ENCODE results near the gene GPHN. TPM values are rescaled to one million over a fixed set of nuclear protein-coding genes. Genes with fewer than 3 reads are reported as not detected.

The GPHN gene
- total RNA-seq, 1 donor, result 7.8 TPM

- Histone ChIP-seq H3K4me1 (ENCODE audit: insufficient read depth, low read length) (no peaks in the 10 kb centered on the region), H3K4me3 (ENCODE audit: low read length) (no peak overlapping the region), H3K9me3 (ENCODE audit: low read depth, low read length) (peaks cover 10% of the 10 kb centered on the region), H3K27me3 (ENCODE audit: insufficient read depth, low read length) (no peaks in the 10 kb centered on the region)
Measured at GRCh38 chr14:66603945-66604344, 96.0 kb downstream of the GPHN start.

DNA sequence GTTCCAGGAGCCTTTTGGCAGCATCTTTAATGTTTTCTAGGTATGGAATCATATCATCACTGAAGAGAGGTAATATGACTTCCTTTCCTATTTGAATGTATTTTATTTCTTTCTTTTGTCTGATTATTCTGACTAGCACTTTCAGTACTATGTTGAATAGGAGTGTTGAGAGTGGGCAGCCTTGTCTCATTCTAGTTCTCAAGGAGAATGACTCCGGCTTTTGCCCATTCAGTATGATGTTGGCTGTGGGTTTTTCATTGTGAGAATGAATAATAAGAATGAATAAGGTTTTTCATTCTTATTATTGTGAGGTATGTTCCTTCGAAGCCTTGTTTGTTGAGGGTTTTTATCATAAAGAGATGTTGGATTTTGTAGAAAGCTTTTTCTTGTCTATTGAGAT lies 98.9 kb downstream of the GPHN start:
- Histone ChIP-seq H3K4me1 (ENCODE audit: insufficient read depth, low read length) (no peaks in the 10 kb centered on the region), H3K27me3 (ENCODE audit: insufficient read depth, low read length) (no peaks in the 10 kb centered on the region), H3K4me3 (ENCODE audit: low read length) (no peak overlapping the region), H3K9me3 (ENCODE audit: low read depth, low read length) (peaks cover 21% of the 10 kb centered on the region)

DNA sequence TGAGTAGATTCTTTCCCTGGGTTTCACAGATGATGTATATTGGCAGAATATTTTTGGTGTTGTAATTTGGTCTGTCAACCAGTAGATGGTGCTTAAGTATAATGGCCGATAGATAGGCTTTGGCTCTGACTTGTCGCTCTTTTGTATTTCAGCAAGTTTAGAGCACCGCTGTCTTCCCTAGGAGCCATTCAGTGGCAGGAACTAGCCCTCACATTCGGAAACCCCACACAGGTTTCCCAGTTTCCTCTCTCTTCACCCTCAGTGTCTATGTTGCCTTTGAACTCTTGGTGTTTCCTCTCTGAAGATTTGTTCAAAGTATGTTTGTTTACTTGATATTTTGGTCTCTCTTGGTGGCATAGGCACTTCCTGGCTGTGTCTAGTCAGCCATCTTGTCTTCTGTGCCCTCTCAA lies 102.2 kb downstream of the GPHN start:
- Histone ChIP-seq H3K9me3 (ENCODE audit: low read depth, low read length) (peaks cover 21% of the 10 kb centered on the region), H3K27me3 (ENCODE audit: insufficient read depth, low read length) (no peaks in the 10 kb centered on the region), H3K4me1 (ENCODE audit: insufficient read depth, low read length) (no peaks in the 10 kb centered on the region), H3K4me3 (ENCODE audit: low read length) (no peak overlapping the region)

DNA sequence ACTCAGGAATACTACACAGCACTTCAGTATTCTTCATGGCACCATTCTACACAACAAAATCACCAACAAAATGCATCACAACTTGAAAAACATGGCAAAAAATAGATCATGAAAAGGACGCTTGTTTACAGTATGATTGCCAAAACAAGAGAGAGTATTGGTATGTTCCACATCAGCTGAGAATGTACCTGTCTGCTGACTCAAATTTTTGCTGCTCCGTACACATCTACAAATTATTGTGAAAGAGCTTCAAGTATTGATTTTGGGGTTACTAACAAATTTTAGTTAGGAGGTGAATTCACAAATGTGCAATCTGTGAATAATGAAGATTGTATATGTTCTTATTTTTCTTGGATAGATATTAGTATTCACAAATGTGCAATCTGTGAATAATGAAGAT lies 105.4 kb downstream of the GPHN start:
- Histone ChIP-seq H3K27me3 (ENCODE audit: insufficient read depth, low read length) (no peaks in the 10 kb centered on the region), H3K4me3 (ENCODE audit: low read length) (no peak overlapping the region), H3K9me3 (ENCODE audit: low read depth, low read length) (peaks cover 27% of the 10 kb centered on the region), H3K4me1 (ENCODE audit: insufficient read depth, low read length) (no peaks in the 10 kb centered on the region)

DNA sequence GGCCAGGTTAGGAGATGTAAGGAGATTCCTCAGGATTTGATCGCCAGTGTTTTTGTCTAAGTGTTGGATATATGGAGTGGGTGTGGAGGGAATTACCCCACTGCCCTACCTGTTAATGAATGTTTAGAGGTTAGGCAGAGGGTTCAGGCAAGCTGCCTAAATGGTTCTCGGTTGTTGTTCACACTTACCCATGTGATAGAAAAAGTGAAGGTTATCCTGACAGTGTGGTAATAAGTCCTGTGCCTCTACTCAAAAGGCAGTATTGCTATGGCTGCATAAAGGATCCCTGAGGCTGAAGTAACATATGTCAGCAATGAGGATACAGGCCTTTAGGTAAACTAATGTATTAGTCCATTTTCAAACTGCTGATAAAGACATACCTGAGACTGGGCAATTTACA lies 112.0 kb downstream of the GPHN start:
- no peaks in the 10 kb centered on the region for H3K4me1 ChIP-seq (ENCODE audit: insufficient read depth, low read length)
- H3K4me3 ChIP-seq (ENCODE audit: low read length), result no peak overlapping the region
- H3K9me3 ChIP-seq (ENCODE audit: low read depth, low read length), result peaks cover 16% of the 10 kb centered on the region
- no peaks in the 10 kb centered on the region for H3K27me3 ChIP-seq (ENCODE audit: insufficient read depth, low read length)

GRCh38 chr14:66623838-66624237 lies 115.9 kb downstream of the GPHN start:
- no peaks in the 10 kb centered on the region for H3K4me1 ChIP-seq (ENCODE audit: insufficient read depth, low read length)
- no peak overlapping the region for H3K4me3 ChIP-seq (ENCODE audit: low read length)
- no peaks in the 10 kb centered on the region for H3K27me3 ChIP-seq (ENCODE audit: insufficient read depth, low read length)
- peaks cover under 1% of the 10 kb centered on the region for H3K9me3 ChIP-seq (ENCODE audit: low read depth, low read length)

DNA sequence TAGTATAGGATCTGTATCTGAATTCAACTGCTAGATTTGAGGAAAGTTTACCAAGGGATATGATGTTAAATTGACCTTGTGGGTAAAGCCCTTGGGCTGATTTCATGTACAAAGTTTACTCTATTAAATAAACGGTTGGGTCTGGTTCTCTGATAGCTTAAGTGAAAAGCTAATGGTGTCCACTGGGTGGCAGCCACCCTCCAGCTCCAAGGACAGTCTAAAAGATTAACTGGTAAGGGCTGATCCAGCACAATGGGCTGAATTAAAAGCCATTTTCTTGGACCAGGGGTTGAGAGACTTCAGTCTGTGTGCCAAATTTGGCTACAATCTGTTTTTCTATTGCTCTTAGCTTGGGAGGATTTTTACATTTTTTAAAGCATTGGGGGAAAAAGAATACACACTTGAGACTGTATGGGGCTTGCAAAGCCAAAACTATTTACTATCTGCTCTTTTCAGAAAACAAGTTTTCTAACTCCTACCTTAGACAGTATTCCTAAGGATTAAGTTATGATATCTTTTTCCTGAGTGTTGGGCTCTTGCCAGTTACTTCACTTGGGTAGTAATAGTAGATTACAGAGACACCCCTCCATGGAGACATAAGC lies 116.5 kb downstream of the GPHN start:
- no peaks in the 10 kb centered on the region for H3K9me3 ChIP-seq (ENCODE audit: low read depth, low read length)
- no peaks in the 10 kb centered on the region for H3K4me1 ChIP-seq (ENCODE audit: insufficient read depth, low read length)
- no peaks in the 10 kb centered on the region for H3K27me3 ChIP-seq (ENCODE audit: insufficient read depth, low read length)
- no peak overlapping the region for H3K4me3 ChIP-seq (ENCODE audit: low read length)

DNA sequence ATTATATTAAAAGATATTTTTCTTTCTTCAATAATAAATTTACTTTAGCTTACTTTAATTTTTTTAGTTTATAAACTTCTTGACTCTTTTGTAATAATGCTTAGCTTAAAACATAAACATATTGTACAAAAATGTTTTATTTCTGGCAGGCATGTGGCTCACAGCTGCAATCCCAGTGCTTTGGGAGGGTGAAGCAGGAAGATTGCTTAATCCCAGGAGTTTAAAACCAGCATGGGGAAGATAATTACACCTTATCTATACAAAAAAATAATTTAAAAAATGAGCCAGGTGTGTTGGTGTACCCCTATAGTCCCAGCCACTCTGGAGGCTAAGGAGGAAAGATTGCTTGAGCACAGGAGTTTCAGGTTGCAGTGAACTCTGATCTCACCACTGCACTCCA lies 120.7 kb downstream of the GPHN start:
- Histone ChIP-seq H3K9me3 (ENCODE audit: low read depth, low read length) (no peaks in the 10 kb centered on the region), H3K4me1 (ENCODE audit: insufficient read depth, low read length) (no peaks in the 10 kb centered on the region), H3K27me3 (ENCODE audit: insufficient read depth, low read length) (no peaks in the 10 kb centered on the region), H3K4me3 (ENCODE audit: low read length) (no peak overlapping the region)

DNA sequence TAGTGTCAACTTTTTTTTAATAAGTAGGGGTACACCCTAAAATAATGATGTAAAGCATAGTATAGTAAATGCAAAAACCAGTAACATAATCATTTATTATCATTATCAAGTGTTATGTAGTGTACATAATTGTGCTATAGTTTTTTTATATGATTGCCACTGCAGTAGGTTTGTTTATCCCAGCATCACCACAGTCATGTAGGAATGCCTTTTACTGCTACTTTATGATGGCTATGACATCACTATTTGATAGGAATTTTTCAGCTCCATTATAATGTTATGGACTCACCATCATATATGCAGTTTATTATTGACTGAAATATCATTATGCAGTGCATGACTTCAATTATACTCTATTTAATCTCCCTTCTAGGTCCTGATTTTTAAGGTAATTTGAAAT lies 121.6 kb downstream of the GPHN start:
- no peaks in the 10 kb centered on the region for H3K9me3 ChIP-seq (ENCODE audit: low read depth, low read length)
- H3K4me3 ChIP-seq (ENCODE audit: low read length), result no peak overlapping the region

GRCh38 chr14:66634876-66635275 lies 126.9 kb downstream of the GPHN start:
- Histone ChIP-seq H3K4me3 (ENCODE audit: low read length) (no peak overlapping the region), H3K4me1 (ENCODE audit: insufficient read depth, low read length) (no peaks in the 10 kb centered on the region), H3K9me3 (ENCODE audit: low read depth, low read length) (no peaks in the 10 kb centered on the region)

More for the DNA sequence above, 121.6 kb downstream of the GPHN start:
- Histone ChIP-seq H3K27me3 (ENCODE audit: insufficient read depth, low read length) (no peaks in the 10 kb centered on the region), H3K4me1 (ENCODE audit: insufficient read depth, low read length) (no peaks in the 10 kb centered on the region)

GRCh38 chr14:66635435-66635834 lies 127.5 kb downstream of the GPHN start:
- Histone ChIP-seq H3K27me3 (ENCODE audit: insufficient read depth, low read length) (no peaks in the 10 kb centered on the region), H3K4me1 (ENCODE audit: insufficient read depth, low read length) (no peaks in the 10 kb centered on the region), H3K9me3 (ENCODE audit: low read depth, low read length) (no peaks in the 10 kb centered on the region), H3K4me3 (ENCODE audit: low read length) (no peak overlapping the region)

More at GRCh38 chr14:66634876-66635275, 126.9 kb downstream of the GPHN start:
- no peaks in the 10 kb centered on the region for H3K27me3 ChIP-seq (ENCODE audit: insufficient read depth, low read length)

GRCh38 chr14:66636240-66636639 lies 128.3 kb downstream of the GPHN start:
- H3K4me1 ChIP-seq (ENCODE audit: insufficient read depth, low read length), result no peaks in the 10 kb centered on the region
- no peaks in the 10 kb centered on the region for H3K27me3 ChIP-seq (ENCODE audit: insufficient read depth, low read length)
- no peaks in the 10 kb centered on the region for H3K9me3 ChIP-seq (ENCODE audit: low read depth, low read length)
- no peak overlapping the region for H3K4me3 ChIP-seq (ENCODE audit: low read length)

DNA sequence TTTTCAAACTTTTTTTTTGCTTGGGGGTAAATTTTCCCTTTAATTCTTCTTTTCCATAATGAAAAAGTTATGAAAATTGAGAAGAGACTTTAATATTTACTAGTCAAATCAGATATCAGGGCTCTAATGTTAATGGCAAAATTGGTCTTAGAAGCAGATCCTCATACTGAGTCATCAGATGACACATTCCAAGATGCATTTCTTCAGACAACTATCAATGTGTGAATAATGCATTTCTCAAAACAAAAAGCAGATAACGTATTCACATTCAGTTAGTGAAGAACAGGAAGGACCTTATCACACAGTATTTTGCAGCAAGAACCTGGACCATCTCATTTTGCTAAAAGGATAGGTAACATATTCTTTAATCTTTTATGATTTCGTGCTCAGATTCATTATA lies 130.7 kb downstream of the GPHN start:
- H3K4me1 ChIP-seq (ENCODE audit: insufficient read depth, low read length), result no peaks in the 10 kb centered on the region
- no peak overlapping the region for H3K4me3 ChIP-seq (ENCODE audit: low read length)
- no peaks in the 10 kb centered on the region for H3K27me3 ChIP-seq (ENCODE audit: insufficient read depth, low read length)
- no peaks in the 10 kb centered on the region for H3K9me3 ChIP-seq (ENCODE audit: low read depth, low read length)

- Histone ChIP-seq H3K4me1 (ENCODE audit: insufficient read depth, low read length) (no peaks in the 10 kb centered on the region), H3K4me3 (ENCODE audit: low read length) (no peak overlapping the region), H3K9me3 (ENCODE audit: low read depth, low read length) (no peaks in the 10 kb centered on the region), H3K27me3 (ENCODE audit: insufficient read depth, low read length) (no peaks in the 10 kb centered on the region)
Measured at GRCh38 chr14:66641861-66642635, 134.1 kb downstream of the GPHN start.

DNA sequence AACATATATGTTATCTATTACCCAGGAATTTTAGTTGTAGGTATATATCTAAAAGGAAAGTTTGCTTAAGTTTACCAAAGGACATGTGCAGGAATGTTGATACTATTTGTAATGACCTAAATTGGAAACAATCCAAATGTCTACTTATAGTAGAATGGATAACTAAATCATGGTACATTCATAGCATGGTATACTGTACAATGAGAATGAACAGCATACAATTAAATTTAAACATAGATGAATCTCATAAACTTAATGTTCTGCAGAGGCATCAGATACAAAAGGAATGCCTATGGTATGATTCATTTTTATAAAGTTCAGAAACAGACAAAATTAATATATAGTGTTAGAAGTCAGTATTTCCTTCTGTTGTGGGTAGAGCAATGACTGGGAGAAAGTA lies 135.4 kb downstream of the GPHN start:
- Histone ChIP-seq H3K4me1 (ENCODE audit: insufficient read depth, low read length) (no peaks in the 10 kb centered on the region), H3K4me3 (ENCODE audit: low read length) (no peak overlapping the region), H3K27me3 (ENCODE audit: insufficient read depth, low read length) (no peaks in the 10 kb centered on the region), H3K9me3 (ENCODE audit: low read depth, low read length) (no peaks in the 10 kb centered on the region)

DNA sequence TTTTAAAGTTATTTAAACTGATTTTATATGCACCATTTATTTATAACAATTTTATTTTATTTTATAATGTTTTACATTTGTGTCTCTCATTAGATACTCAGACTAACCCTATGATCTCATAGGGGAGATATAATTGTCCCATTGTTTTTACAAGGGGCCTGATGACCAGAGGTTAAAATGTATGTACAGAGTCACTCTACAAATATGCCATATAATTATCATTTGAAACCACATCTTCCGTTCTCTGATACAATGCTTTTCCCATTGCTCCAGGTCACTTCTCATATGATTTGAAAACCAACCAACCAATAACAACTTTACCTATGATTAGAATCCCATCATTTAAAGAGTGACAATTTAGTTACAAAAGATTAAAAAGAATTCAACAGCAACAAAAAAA lies 137.8 kb downstream of the GPHN start:
- Histone ChIP-seq H3K4me1 (ENCODE audit: insufficient read depth, low read length) (no peaks in the 10 kb centered on the region), H3K27me3 (ENCODE audit: insufficient read depth, low read length) (no peaks in the 10 kb centered on the region), H3K9me3 (ENCODE audit: low read depth, low read length) (no peaks in the 10 kb centered on the region), H3K4me3 (ENCODE audit: low read length) (no peak overlapping the region)

All from mononuclear cell (primary cell).